GM23248 (cell line): ENCODE measurements around the gene MAGI3.

Experiments used
- EZH2 ChIP-seq: fragments of 200-600 bp; sonication (generic); IDR thresholded peaks from 2 replicates; pipeline ENCODE4 v1.6.1; 2018; ENCODE audit warnings: antibody characterized with exemption, mild to moderate bottlenecking; ENCODE audit not compliant: insufficient read depth, poor library complexity, severe bottlenecking
- EZH2phosphoT487 ChIP-seq: fragments of 200-600 bp; sonication (generic); IDR thresholded peaks from 2 replicates; pipeline ENCODE4 v1.6.1; 2018; ENCODE audit warnings: antibody characterized with exemption, moderate library complexity, mild to moderate bottlenecking, low read depth; ENCODE audit not compliant: insufficient read depth

DNA sequence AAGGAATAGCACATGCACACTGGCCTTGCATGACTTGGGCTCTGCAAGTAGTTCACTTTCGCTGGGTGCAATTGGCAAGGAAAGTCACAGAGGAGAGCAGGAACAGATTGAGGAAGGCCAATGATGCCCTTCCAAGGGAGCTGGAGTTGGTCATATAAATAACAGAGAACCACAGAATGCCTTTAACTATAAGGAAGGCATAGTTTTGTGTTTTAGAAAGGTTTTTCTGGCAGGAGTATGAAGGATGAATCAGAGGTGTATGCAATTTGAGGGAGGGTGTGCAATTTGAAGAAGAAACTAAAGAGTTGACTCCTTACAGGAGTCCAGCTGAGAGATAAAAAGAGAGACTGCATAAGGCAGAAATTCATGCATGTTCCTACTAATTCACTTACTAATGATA is 256.8 kb downstream of the MAGI3 start:
- no peak for TF ChIP-seq EZH2
- no peak for TF ChIP-seq EZH2phosphoT487
